ENCODE measurements around the gene CST8.
"Not testable (repeated sequence)": the region's sequence is repeated elsewhere in the genome, so short reads cannot be mapped to it uniquely, and the experiment has no call there.

The CST8 gene, protein sequence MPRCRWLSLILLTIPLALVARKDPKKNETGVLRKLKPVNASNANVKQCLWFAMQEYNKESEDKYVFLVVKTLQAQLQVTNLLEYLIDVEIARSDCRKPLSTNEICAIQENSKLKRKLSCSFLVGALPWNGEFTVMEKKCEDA

DNA sequence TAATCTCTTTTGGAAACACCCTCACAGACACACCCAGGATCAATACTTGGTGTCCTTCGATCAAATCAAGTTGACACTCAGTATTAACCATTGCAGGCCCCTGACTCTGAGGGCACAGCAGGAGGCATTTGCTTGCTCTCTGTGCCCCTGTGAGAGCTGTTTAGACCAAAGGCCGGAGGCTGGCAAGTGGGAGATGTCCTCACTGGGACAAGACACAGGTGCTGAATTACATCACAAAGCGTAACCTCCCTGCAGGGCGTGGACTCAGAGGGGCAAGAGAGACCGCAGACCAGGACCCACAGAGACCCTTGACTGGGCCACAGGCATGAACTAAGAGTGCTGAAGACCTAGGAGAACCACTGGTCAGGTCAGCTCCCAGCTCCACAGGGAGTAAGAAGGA is at the start of gene CST8:
Gene CST8 (plus strand): TSS at position 301 of the 400 bp plus-strand sequence. CDS start 551 bp downstream, outside the sequence.
- DNase-seq = no peak

DNA sequence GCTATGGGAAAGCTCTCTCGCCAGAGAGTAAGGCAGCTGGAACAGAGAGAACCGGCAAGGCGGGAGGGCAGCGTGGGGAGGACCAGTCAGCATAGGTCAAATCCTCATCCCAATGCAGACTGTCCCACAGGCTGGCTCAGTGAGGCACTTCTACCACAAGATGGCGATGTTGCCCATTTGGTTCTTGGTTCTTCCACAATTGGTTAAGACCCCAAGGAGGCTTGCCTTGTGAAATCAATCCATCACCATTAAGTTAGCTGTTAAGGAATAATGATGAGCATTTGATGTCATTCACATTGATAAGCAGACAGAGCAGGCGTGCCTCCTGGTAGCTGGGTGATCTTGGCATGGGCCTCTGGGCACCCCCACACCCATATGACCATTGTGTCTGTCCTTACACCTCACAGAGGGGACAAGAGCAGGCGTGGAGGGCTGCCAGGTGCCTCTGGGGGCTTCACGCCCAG is 49.0 kb upstream of the CST8 start:
- no peak for DNase-seq

DNA sequence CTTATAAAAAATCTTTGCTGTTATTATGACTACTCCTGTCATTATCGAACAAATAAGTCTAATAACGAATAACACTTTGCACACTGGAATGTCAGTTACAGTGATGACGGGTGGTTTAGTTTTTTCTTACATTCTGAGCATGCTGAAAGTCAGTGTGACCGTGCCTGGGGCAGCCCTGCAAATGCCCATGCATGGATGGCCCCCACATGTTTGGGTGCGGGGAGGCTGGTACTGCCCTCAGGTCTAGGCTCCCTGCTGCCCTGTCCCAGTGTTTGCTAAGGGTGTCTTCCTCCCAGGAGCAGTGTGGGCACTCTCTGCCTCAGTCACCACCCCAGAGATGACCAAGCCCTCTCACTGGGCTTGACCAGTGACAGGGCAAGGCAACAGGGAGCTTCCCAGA is 48.5 kb upstream of the CST8 start:
- no peak for DNase-seq

DNA sequence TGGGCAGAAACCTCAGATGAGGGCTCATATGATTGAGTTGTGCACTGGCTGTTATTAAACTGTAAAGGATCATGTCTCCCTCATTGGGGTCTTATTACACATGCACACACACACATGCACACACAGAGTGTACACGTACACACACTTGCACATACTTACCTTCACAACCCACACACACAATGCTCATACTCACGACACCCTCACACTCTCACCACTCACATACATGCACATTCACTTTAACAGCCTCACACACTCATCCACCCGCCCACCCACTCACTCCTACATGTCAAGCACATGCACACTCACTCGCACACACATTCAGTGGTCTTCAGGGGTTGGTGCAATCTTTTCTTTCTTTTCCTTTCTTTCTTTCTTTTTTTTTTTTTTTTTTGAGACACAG is 46.1 kb upstream of the CST8 start:
- DNase-seq = no peak

DNA sequence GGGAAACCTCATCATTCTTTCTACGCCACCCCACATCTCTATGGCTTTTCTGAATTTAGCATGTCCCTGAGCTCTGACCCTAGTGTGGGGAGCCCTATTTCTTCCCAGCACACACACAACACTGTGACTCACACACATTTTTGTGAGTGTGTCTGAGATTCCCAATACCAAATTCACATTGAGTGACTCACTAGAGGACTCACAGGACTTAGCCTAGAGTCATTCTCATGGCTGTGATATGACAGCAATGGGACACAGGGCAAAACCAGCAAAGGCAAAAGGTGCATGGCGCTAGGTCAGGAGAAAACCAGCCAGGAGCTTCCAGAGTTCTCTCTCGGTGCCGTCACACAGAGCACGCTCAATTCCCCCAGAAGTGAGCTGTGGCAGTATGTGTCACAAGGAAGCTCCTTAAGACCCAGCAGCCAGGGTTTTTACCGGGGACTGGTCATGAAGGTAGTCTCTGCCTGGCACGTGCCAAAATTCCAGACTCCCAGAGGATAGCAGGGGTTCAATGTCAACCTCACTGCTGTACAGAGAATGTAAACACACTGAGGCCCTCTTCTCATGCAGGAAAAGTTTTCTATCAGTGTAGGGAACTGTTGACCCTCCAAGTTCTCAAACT is 45.2 kb upstream of the CST8 start:
- DNase-seq = no peak

DNA sequence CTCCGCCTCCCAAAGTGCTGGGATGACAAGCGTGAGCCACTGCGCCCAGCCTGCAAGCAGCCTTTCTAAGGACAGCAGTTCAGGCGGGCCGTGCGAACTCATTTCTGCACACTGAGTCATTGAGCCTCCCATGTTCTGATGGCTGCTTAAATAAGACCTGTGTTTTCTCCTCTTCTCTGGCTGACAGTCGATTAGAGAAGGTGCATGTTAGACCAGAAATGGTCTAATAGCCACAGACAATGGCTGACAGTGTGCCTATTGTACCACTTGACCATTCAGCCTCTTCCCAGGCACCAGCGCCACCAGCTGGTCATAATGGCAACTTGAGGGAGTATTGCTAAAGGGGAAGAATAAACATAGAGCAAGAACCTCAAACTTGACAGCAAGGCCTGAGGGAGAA is 44.4 kb upstream of the CST8 start:
- DNase-seq = no peak

DNA sequence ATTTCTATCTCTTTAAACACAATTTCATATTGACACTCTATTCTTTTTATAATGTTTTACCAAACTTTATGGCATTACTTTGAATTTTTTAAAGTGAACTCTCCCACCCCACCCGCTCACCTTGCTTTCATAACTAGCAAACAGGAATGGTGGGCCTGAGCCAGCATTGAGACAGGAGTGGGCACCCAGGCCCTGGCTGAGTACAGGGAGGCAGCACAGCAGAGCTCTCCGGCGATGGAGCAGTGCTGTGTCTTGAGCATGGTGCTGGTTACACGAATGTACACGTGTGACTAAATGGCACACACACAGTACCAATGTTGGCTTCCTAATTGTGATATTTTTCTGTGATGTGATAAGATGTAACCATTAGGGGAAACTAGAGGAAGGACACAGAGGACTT is 42.8 kb upstream of the CST8 start:
- DNase-seq = no peak

DNA sequence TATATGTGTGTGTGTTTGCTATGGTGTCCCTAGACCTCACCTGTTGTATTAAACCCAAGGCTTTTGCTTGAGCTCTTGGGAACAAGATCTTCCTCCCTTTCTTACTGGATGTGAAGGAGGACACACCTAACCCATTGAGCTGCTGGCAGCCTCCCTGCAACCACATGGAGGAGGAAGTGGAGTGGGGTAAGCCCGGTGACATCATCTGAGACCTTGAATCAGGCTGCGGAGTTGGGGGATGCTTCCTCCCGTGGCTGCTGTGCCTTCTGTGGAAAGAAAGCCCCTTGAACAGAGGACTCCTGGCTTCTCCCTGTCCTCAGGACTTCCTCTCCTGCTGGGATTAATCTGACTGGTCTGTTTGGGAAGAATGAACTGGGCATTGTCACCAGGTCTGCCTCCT is 41.5 kb upstream of the CST8 start:
- DNase-seq = no peak

DNA sequence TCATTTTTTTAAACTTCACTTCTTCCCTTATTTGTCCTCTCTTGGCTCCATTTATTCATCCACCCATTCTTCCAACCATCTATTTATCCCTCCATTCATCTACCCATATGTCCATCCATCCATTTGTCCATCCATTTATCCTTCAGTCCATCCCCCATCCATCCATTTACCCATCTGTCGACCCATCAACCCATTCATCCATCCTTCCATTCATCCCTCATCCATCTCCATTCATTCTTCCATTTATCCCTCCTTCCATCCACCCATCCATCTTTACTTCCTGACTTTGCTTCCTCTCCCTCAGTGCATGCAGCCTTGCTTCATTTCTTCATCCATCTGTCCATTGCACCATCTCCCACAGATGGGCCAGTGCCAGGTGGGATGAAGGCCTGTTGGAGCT is 40.0 kb upstream of the CST8 start:
- no peak for DNase-seq

DNA sequence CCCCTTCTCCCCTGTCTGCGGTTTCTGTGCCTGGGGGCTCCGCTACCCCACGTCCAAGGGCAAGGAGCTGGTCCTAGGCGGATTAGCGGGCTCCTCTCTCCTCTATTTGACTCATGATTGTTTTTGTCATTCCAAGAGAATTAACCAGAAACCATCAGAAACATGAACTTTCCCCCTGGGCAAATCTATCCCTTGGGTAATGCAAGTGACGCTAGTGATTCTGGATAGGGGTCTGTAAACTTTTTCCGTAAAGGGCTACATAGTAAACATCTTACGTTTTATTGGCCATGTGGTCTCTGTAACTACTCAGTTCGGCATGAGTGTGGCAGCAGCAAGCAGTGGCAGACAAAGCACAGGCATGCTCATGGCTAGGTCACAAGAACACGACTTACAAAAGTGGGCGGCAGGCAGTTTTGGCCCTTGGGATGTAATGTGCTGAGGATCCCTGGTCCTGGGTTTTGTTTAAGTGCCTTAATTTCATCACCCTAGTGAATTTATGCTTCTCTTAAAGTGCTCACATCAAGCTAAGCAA is 38.9 kb upstream of the CST8 start:
- DNase-seq = no peak

DNA sequence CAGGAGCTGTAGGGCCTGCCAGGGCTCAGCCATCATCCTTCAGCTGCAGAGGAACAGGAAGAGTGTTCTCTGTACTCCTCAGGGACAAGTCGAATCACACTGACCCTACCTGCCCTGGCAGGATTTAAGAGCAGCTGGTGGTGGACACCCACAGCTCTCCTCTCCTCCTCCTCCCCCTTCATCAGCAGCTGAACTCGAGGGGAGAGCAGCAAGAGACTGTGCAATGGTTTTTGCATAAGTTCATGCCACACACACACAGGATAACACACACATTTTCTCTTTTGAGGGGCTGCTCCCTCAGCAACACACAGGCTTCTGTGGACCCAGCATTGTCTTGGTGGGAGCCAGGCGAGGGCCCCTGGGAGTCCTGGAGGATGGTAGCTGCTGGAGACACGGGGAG is 38.1 kb upstream of the CST8 start, which contains the start of gene CST11:
Gene CST11 (minus strand): TSS at position 101 of the 400 bp plus-strand sequence. CDS start 65 bp downstream, at position 36.
- no peak for DNase-seq

DNA sequence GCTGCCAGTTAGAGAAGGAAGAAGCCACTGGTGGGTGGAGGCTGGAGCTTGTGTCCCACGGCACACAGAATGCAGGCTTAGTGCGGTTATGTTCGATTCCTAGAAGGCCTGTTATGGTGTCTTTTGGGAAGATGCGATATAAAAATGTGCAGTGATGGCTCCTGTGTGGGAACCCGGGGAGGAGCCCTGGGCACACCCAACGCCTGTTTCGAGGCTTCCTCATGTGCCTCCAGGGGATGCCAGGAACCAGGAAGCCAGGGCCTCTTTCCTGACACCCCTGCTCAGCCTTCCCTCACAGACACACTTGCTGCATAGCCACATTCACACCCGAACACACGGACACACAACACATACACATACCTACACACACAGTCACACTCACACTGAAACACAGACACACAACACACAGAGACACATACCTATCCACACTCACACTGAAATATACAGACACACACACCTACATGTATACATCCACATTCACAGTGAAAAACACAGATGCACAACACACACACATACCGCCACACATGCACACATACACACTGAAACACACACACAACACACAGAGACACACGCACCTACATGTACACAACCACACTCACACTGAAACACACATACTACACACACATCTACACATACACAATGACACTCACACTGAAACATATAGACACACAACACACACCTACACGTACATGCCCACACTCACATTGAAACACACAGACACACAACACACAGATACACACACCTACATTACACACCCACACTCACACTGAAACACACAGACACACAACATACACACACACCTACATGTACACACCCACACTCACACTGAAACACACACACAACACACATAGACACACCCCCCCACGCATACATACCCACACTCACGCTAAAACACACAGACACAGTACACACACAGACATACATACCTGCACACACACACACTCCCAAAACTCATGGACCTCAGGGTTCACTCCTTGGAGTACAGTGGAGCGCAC is 37.1 kb upstream of the CST8 start:
- no peak for DNase-seq

DNA sequence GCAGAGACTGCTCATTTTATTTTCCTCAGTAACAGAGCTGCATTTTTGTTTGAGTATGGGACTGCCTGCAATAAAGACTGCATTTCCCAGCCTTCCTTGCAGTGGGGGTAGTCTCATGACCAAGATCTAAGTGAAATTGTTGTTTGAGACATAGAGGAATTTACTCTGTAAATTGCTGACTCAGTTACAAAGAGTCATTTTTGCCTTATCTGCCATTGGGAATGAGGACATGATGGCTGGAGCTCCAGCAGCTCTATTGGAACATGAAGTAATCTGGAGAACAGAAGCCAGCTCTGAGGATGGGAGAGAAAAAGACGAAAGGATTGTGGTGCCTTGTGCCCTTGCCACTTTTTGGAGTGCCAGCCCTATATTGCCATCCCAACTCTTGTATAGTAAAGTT is 36.1 kb upstream of the CST8 start:
- no peak for DNase-seq

DNA sequence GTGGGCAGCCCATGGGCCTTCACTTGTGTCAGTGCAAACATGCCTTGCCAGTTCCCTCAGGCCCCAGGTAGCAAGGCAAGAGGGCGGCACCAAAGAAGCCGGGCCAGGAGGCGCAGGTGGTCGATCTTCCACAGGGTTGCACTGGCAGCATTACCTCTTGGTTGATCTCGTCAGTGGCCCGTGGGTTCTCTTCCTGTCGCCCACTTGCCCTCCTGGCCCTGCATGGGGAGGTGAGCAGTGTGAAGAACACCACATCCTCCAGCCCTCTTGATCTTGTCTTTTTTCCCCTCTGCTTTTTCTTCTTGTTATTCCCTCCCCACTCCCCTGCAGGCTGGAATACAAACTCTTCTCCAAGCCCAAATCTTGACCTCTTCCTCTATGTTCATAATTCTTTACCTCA is 35.3 kb upstream of the CST8 start:
- no peak for DNase-seq

DNA sequence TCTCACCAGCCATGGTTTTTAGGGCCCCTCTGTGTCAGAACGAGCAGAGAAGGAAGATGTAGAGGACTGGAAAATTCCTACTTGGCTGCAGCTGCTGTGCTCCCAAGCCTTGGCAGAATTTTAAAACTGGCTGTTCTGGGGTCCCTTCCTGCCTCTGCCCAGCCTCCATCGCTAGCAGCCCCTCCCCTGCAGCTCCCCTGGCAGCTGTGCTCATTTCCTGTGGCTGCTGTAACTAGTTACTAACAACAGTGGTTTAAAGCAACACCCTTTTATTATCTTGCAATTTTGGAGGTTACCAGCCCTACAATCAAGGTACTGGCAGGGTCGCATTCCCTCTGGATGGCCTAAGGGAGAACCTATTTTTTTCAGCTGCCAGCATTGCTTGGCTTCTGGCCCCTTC is 34.5 kb upstream of the CST8 start:
- DNase-seq = no peak

DNA sequence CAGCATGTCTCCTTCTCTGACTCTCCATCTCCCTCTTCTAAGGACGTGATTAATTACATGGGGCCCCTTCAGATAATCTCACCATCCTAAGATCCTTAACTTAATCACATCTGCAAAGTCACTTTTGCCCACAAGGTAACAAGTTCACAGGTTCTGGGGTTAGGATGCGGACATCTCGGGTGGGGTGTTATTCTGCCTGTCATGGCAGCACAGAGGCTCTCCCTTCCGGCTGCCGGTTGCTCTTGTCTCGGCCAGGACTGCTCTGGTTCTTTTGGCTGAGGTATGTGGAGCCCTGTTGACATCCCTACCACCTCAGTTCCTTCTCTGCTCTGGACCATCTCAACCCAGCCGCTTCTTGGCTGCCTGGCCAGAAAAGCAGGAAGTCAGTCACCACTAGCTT is 34.0 kb upstream of the CST8 start:
- DNase-seq = no peak

DNA sequence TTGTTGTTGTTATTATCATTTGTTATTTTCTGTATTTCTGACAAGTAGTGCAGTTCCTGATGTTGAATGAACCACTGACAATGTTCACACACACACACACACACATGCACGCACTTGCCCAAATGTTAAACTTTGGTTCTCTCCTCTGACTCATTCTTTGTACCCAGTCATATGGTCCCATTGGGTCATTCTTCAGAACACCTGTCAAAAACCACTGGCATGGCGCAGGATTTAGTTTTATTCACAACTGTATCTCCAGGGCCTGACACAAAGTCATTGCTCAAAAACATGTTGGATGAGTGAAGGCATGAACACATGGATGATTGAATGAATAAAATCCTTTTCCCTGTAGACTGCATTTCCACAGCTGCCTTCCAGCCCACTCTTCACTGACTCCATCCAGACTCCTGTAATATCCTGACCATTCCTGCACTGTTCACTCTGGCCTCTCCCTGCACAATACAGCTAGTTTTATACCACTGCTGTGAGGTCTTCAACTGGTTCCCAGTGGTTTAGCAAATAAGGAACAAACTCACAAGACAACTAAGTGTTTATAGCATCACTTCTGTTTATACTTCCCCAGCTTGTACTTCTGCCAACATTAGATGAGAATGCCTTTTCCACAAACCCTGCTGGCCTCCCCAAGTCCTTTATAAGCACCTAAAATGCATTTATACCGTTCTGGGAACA is 31.3 kb upstream of the CST8 start:
- no peak for DNase-seq

DNA sequence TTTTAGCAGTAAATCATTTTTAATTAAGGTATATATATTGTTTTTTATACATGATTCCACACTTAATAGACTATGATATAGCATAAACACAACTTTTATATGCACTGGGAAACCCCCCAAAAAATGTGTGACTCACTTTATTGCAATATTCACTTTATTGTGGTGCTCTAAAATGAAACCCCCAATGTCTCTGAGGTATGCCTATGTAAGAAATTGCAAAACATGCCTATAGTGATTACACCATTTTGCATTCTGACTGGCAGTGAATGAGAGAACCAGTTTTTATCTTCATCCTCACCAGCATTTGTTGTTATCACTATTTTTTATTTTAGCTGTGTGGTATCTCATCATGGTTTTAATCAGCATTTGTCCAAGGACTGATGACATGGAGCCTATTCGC is 29.7 kb upstream of the CST8 start:
- DNase-seq = no peak

DNA sequence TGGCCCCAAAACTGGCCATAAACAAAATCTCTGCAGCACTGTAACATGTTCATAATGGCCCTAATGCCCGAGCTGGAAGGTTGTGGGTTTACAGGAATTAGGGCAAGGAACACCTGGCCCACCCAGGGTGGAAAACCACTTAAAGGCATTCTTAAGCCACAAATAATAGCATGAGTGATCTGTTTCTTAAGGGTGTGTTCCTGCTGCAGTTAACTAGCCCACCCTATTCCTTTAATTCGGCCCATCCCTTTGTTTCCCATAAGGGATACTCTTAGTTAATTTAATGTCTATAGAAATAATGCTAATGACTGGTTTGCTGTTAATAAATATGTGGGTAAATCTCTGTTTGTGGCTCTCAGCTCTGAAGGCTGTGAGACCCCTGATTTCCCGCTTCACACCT is 24.0 kb upstream of the CST8 start:
- not testable (repeated sequence) for DNase-seq

DNA sequence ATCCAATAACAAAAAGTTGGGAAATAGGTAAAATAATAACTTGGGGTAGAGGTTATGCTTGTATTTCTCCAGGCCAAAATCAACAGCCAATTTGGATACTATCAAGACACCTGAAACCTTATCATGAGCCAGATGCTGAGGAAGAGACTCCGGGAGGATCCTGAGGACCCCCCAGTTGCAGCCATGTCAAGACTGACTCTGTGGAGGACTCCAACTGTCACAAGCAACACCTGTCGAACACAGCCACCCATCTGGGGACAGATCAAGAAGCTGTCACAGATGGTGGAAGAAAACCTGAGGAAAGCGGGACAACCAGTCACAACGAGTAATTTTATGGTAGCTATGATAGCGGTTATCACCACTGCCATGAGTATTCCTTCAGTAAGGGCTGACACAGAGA is 18.6 kb upstream of the CST8 start:
- DNase-seq = not testable (repeated sequence)

DNA sequence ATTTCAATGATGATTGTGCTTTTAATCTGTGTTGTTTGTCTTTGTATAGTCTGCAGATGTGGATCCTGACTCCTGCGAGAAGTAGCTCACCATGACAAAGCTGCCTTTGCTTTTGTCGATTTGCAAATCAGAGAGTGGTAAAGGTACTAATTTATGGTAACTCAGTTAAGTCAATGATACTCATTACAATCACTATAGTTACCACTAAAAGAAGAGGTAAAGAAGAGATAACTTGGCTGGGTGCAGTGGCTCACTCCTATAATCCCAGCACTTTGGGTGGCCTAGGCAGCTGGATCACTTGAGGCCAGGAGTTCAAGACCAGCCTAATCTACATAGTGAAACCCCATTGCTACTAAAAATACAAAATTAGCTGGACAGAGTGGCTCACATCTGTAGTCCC is 17.6 kb upstream of the CST8 start:
- not testable (repeated sequence) for DNase-seq

DNA sequence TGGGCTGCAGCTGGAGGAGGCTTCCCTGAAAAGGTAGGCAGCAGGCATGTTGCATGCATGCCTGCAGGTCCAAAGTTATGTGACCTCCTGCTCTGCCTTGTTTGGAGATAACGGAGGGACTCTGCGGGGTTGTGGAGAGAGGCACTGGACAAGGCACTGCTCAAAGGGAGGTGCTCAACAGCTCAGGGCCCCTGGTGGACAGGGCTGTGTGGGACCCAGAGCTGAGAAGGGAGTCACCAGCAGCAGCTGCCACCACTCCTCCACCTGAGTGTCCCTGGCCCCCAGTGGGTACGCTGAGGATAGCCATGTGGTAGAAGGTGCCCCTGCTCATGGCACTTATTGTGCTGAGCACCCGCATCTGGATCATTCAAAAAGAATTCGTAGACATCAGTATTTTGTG is 15.5 kb upstream of the CST8 start:
- no peak for DNase-seq

Data from NCI-H187 (cell line).